HG02759 (cell line): ENCODE results near the gene ACOXL.
A peak's percentile ranks its signal among the peaks of the same experiment; 100 is the strongest.

ENCODE experiments used
- ATAC-seq: cut with Tn5 transposase; IDR thresholded peaks from one replicate; pipeline ENCODE4 v1.9.1; 2021; ENCODE audit warnings: mild to moderate bottlenecking, moderate library complexity; ENCODE audit not compliant: unreplicated experiment

The ACOXL gene

GRCh38 chr2:110718382-110718781 is 14.0 kb upstream of the ACOXL start:
- no peak for ATAC-seq

- ATAC-seq: no peak
These were observed 13.4 kb upstream of the ACOXL start for GRCh38 chr2:110718990-110719389.

- no peak for ATAC-seq
These were observed 11.8 kb upstream of the ACOXL start for GRCh38 chr2:110720547-110720946.

- no peak for ATAC-seq
These were observed 7.6 kb upstream of the ACOXL start for GRCh38 chr2:110724820-110725219.

GRCh38 chr2:110725370-110725769 is 7.0 kb upstream of the ACOXL start:
- ATAC-seq: no peak

GRCh38 chr2:110725859-110726258 is 6.5 kb upstream of the ACOXL start:
- no peak for ATAC-seq

GRCh38 chr2:110726285-110726684 is 6.1 kb upstream of the ACOXL start:
- no peak for ATAC-seq

GRCh38 chr2:110727923-110728322 is 4.5 kb upstream of the ACOXL start:
- no peak for ATAC-seq

- ATAC-seq: no peak
These were observed 3.3 kb upstream of the ACOXL start for GRCh38 chr2:110729106-110729505.

GRCh38 chr2:110731064-110731463 is 1.3 kb upstream of the ACOXL start:
- no peak for ATAC-seq

GRCh38 chr2:110735366-110735765 is 3.0 kb downstream of the ACOXL start:
- no peak for ATAC-seq

GRCh38 chr2:110737783-110738182 is 5.4 kb downstream of the ACOXL start:
- no peak for ATAC-seq

GRCh38 chr2:110740747-110741349 is 8.5 kb downstream of the ACOXL start:
- no peak for ATAC-seq

GRCh38 chr2:110741491-110741980 is 9.2 kb downstream of the ACOXL start:
- ATAC-seq: no peak

GRCh38 chr2:110742412-110742811 is 10.0 kb downstream of the ACOXL start:
- ATAC-seq: no peak

GRCh38 chr2:110743600-110743999 is 11.2 kb downstream of the ACOXL start:
- no peak for ATAC-seq

GRCh38 chr2:110744429-110744828 is 12.1 kb downstream of the ACOXL start:
- ATAC-seq: no peak

- ATAC-seq: no peak
These were observed 12.7 kb downstream of the ACOXL start for GRCh38 chr2:110745048-110745447.

- no peak for ATAC-seq
These were observed 14.5 kb downstream of the ACOXL start for GRCh38 chr2:110746586-110747521.

GRCh38 chr2:110747522-110748488 is 15.4 kb downstream of the ACOXL start:
- ATAC-seq: no peak

GRCh38 chr2:110748489-110748867 is 16.1 kb downstream of the ACOXL start:
- peak; percentile 96 for ATAC-seq
